ENCODE results near the gene ENOX1.

ENOX1 gene

GRCh38 chr13:43301346-43301969 is 485.3 kb downstream of the ENOX1 start:
- DNase-seq = no peak

GRCh38 chr13:43300865-43301264 is 485.9 kb downstream of the ENOX1 start:
- no peak for DNase-seq

- DNase-seq = no peak
Measured at GRCh38 chr13:43299374-43299773, 487.4 kb downstream of the ENOX1 start.

GRCh38 chr13:43298816-43299215 is 488.0 kb downstream of the ENOX1 start:
- no peak for DNase-seq

GRCh38 chr13:43297967-43298678 is 488.6 kb downstream of the ENOX1 start:
- DNase-seq = no peak

- DNase-seq = no peak
Measured at GRCh38 chr13:43295825-43296564, 490.8 kb downstream of the ENOX1 start.

GRCh38 chr13:43295321-43295720 is 491.5 kb downstream of the ENOX1 start:
- no peak for DNase-seq

- no peak for DNase-seq
Measured at GRCh38 chr13:43294412-43294811, 492.4 kb downstream of the ENOX1 start.

GRCh38 chr13:43293986-43294385 is 492.8 kb downstream of the ENOX1 start:
- DNase-seq = no peak

GRCh38 chr13:43293561-43293960 is 493.2 kb downstream of the ENOX1 start:
- no peak for DNase-seq

- no peak for DNase-seq
Measured at GRCh38 chr13:43293008-43293407, 493.8 kb downstream of the ENOX1 start.

- DNase-seq = no peak
Measured at GRCh38 chr13:43291287-43292060, 495.3 kb downstream of the ENOX1 start.

- DNase-seq = no peak
Measured at GRCh38 chr13:43289470-43290255, 497.1 kb downstream of the ENOX1 start.

- DNase-seq = no peak
Measured at GRCh38 chr13:43286751-43287150, 500.0 kb downstream of the ENOX1 start.

GRCh38 chr13:43285933-43286597 is 500.7 kb downstream of the ENOX1 start:
- DNase-seq = no peak

GRCh38 chr13:43284162-43284561 is 502.6 kb downstream of the ENOX1 start:
- DNase-seq = no peak

GRCh38 chr13:43279696-43280095 is 507.1 kb downstream of the ENOX1 start:
- DNase-seq = no peak

- DNase-seq = no peak
Measured at GRCh38 chr13:43278127-43278526, 508.6 kb downstream of the ENOX1 start.

GRCh38 chr13:43277142-43277541 is 509.6 kb downstream of the ENOX1 start:
- DNase-seq = no peak

- no peak for DNase-seq
Measured at GRCh38 chr13:43274881-43275280, 511.9 kb downstream of the ENOX1 start.

- DNase-seq = no peak
Measured at GRCh38 chr13:43273362-43273761, 513.4 kb downstream of the ENOX1 start.

GRCh38 chr13:43272851-43273250 is 513.9 kb downstream of the ENOX1 start:
- DNase-seq = peak; percentile 52
